HG02763 (cell line): ENCODE results near the gene VPS33A.
A peak's percentile ranks its signal among the peaks of the same experiment; 100 is the strongest.
"Not testable (repeated sequence)": the region's sequence is repeated elsewhere in the genome, so short reads cannot be mapped to it uniquely, and the experiment has no call there.

Source experiments
- ATAC-seq: cut with Tn5 transposase; IDR thresholded peaks from one replicate; pipeline ENCODE4 v1.9.1; 2021; ENCODE audit warnings: mild to moderate bottlenecking, moderate library complexity; ENCODE audit not compliant: unreplicated experiment

VPS33A gene

GRCh38 chr12:122258462-122258861 is 7.8 kb downstream of the VPS33A start:
- ATAC-seq = not testable (repeated sequence)

- no peak for ATAC-seq
Measured at GRCh38 chr12:122250536-122250935, 15.8 kb downstream of the VPS33A start.

GRCh38 chr12:122250047-122250446 is 16.2 kb downstream of the VPS33A start:
- no peak for ATAC-seq

GRCh38 chr12:122245553-122245952 is 20.7 kb downstream of the VPS33A start:
- ATAC-seq = no peak

GRCh38 chr12:122244565-122245371 is 21.5 kb downstream of the VPS33A start:
- no peak for ATAC-seq

GRCh38 chr12:122243965-122244364 is 22.3 kb downstream of the VPS33A start:
- ATAC-seq = no peak

GRCh38 chr12:122238861-122239260 is 27.4 kb downstream of the VPS33A start:
- no peak for ATAC-seq

- ATAC-seq = no peak
Measured at GRCh38 chr12:122235741-122236140, 30.6 kb downstream of the VPS33A start.

- no peak for ATAC-seq
Measured at GRCh38 chr12:122232691-122233090, 33.6 kb downstream of the VPS33A start.

GRCh38 chr12:122230798-122231197 is 35.5 kb downstream of the VPS33A start:
- no peak for ATAC-seq

- ATAC-seq = no peak
Measured at GRCh38 chr12:122228092-122228491, 38.2 kb downstream of the VPS33A start.

- no peak for ATAC-seq
Measured at GRCh38 chr12:122227341-122227740, 39.0 kb downstream of the VPS33A start.

GRCh38 chr12:122226366-122227125 is 39.7 kb downstream of the VPS33A start:
- no peak for ATAC-seq

GRCh38 chr12:122225683-122226365 is 40.5 kb downstream of the VPS33A start, which contains the start of gene DIABLO:
DIABLO (minus strand) TSS chr12:122226052; CDS start chr12:122226014, 38 bp downstream.
- peak; percentile 91 for ATAC-seq

- ATAC-seq = no peak
Measured at GRCh38 chr12:122216445-122216844, 49.8 kb downstream of the VPS33A start.

- no peak for ATAC-seq
Measured at GRCh38 chr12:122215771-122216170, 50.5 kb downstream of the VPS33A start.

GRCh38 chr12:122208073-122208820 is 58.0 kb downstream of the VPS33A start:
- ATAC-seq = no peak

- ATAC-seq = no peak
Measured at GRCh38 chr12:122207391-122207790, 58.9 kb downstream of the VPS33A start.

GRCh38 chr12:122206976-122207375 is 59.3 kb downstream of the VPS33A start:
- ATAC-seq = no peak

GRCh38 chr12:122206111-122206881 is 60.0 kb downstream of the VPS33A start:
- ATAC-seq = no peak
